GM23248 (cell line): Measurements from ENCODE around the gene KAT2A. TPM values are rescaled to one million over a fixed set of nuclear protein-coding genes. Genes with fewer than 3 reads are reported as not detected.

Experiments
- DNase-seq: peaks from one replicate; pipeline ENCODE4 v3.0.0-alpha.2; 2015
- H2AFZ ChIP-seq: fragments of 200-600 bp; sonication (generic); 2 replicates; pipeline ENCODE4 v1.6.1; 2016; ENCODE audit warnings: antibody characterized with exemption
- H3F3A ChIP-seq: fragments of 200-600 bp; sonication (generic); 2 replicates; pipeline ENCODE4 v1.6.1; 2016; ENCODE audit warnings: mild to moderate bottlenecking, antibody characterized with exemption, mixed run types; ENCODE audit not compliant: insufficient read depth
- H3K27ac ChIP-seq: fragments of 200-600 bp; sonication (generic); 2 replicates; pipeline ENCODE4 v1.5.1; 2016; ENCODE audit warnings: mild to moderate bottlenecking
- H3K27me3 ChIP-seq: fragments of 200-600 bp; sonication (generic); replicated peaks from 2 replicates; pipeline ENCODE4 v1.6.1; 2016; ENCODE audit warnings: mild to moderate bottlenecking; ENCODE audit not compliant: insufficient read depth
- H3K36me3 ChIP-seq: fragments of 200-600 bp; sonication (generic); 2 replicates; pipeline ENCODE4 v1.6.1; 2016; ENCODE audit warnings: low read depth, mild to moderate bottlenecking
- H3K4me1 ChIP-seq: fragments of 200-600 bp; sonication (generic); 2 replicates; pipeline ENCODE4 v1.6.1; 2016; ENCODE audit warnings: mild to moderate bottlenecking; ENCODE audit not compliant: insufficient read depth
- H3K4me2 ChIP-seq: fragments of 200-600 bp; sonication (generic); one replicate; pipeline ENCODE4 v1.6.1; 2016; ENCODE audit warnings: mild to moderate bottlenecking; ENCODE audit not compliant: unreplicated experiment
- H3K4me3 ChIP-seq: fragments of 200-600 bp; sonication (generic); 2 replicates; pipeline ENCODE4 v1.5.1; 2016; ENCODE audit warnings: mild to moderate bottlenecking
- H3K79me2 ChIP-seq: fragments of 200-600 bp; sonication (generic); 2 replicates; pipeline ENCODE4 v1.6.1; 2016; ENCODE audit warnings: mild to moderate bottlenecking; ENCODE audit not compliant: insufficient read depth
- H3K9ac ChIP-seq: fragments of 200-600 bp; sonication (generic); 2 replicates; pipeline ENCODE4 v1.6.1; 2016; ENCODE audit warnings: mild to moderate bottlenecking
- H3K9me2 ChIP-seq: fragments of 200-600 bp; sonication (generic); 2 replicates; pipeline ENCODE4 v1.6.1; 2016; ENCODE audit warnings: mixed run types, mild to moderate bottlenecking, moderate library complexity; ENCODE audit not compliant: insufficient read depth
- H3K9me3 ChIP-seq: fragments of 200-600 bp; sonication (generic); one replicate; pipeline ENCODE4 v1.6.1; 2017; ENCODE audit warnings: low read depth
- H4K20me1 ChIP-seq: fragments of 200-600 bp; sonication (generic); 2 replicates; pipeline ENCODE4 v1.6.0; 2016; ENCODE audit not compliant: insufficient read depth
- EZH2 ChIP-seq: fragments of 200-600 bp; sonication (generic); IDR thresholded peaks from 2 replicates; pipeline ENCODE4 v1.6.1; 2018; ENCODE audit warnings: antibody characterized with exemption, mild to moderate bottlenecking; ENCODE audit not compliant: insufficient read depth, poor library complexity, severe bottlenecking
- EZH2phosphoT487 ChIP-seq: fragments of 200-600 bp; sonication (generic); IDR thresholded peaks from 2 replicates; pipeline ENCODE4 v1.6.1; 2018; ENCODE audit warnings: antibody characterized with exemption, moderate library complexity, mild to moderate bottlenecking, low read depth; ENCODE audit not compliant: insufficient read depth
- WGBS, 2 experiments: methylation state at CpG; one replicate each; pipeline ENCODE4 v1.1.6; 2015 to 2017; ENCODE audit warnings: low lambda C conversion rate in 2 of 2, low coverage in 1 of 2; ENCODE audit errors: missing lambda C conversion rate in 2 of 2; 5-methylcytosine and 5-hydroxymethylcytosine counted together
- in situ Hi-C: fragments of 300-500 bp; cut with MboI; formaldehyde crosslinking; loops from 2 replicates; pipeline ENCODE4 v1.15.0; 2020
- polyA plus RNA-seq: library from polyadenylated mRNA; unstranded; fragments of >200 nt; fragmentation: Nextera tagmentation; extraction: Ambion mirVana; gene quantifications from 2 replicates; pipeline ENCODE4 v1.2.1, GENCODE V29; 2016
- total RNA-seq: library from RNA; depleted of rRNA; stranded (reverse); fragments of >200 nt; shearing (Covaris generic); gene quantifications from 2 replicates; pipeline ENCODE4 v1.2.3, GENCODE V29; 2014

Gene KAT2A
- total and polyA plus RNA-seq, 2 experiments from 2014 or later = 7.2 to 13.9 TPM

DNA sequence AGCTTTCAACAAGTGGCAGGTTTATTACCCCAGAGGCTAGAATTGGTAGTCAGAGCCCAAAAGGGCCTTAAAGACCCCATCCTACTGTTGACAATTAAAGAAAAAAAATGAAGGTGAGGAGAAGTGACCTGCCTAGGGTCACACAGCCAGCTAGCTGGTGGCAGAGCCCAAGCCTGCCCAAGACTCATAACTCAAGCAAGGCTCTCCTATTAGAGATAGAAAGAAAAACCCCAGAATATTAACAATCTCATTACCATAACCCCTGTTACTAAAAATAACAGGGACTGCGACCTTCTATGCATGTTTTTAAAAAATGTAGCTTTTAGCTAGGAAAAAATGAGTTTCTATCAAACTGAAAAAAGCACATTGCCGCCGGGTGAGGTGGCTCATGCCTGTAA, 15.5 kb upstream of the KAT2A start:
- in situ Hi-C loops = no loop called here
- no peaks in the 10 kb centered on the region for H3K9me3 ChIP-seq

DNA sequence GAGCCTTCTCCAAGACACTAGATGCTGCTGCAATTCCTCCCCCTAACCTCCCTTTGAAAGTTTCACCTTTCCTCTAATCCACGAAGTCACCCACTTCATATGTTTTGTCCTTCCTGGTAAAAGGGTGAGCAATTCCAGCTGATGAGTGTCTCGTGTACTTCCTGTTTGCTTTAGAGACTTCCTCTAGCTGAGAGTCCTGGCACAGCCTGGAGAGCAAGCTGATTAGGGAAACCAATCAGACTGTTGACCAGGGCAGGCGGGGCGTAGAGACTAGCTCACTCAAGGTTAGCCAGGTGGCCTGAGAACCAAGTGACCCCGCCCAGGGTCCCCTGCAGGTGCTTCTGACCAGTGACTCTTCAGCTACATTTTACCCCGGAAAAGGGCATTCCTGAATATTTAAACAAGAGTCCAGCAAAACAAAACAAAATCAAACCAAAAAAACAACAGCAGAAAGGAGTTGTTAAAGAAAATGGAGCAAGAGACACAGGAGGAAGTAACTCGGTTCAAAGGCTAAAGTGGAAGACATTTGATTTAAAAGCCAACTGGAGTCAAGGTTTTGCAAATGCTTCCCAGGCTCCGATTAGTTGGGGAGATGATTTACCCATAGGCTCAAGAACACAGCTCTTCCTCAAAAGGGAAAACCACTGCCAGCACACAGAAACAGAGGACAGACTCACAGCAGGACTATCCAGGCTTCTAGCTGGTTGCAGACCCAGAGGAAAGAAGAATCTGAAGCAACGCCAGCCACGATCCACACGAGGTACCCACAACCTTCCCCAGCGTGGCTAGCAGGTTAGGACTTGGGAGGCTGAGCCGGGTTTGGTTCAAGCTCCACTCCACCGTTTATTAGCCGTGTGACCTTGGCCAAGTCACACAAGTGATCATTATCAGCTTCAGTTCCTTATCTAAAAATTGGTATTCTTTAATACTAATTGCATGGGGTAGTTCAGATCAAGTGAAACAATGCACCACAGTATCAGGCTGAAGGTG, 14.8 kb upstream of the KAT2A start:
- H3K36me3 ChIP-seq = 0 out of 2 replicates have a peak, but pooled peaks cover 3% of the 10 kb centered on the region
- no peak overlapping the region for H2AFZ ChIP-seq
- peaks cover 14% of the 10 kb centered on the region; the same call in 1 of the 2 replicates for H4K20me1 ChIP-seq
- peaks cover 44% of the 10 kb centered on the region for H3K4me1 ChIP-seq
- H3F3A ChIP-seq = peaks cover 46% of the 10 kb centered on the region
- in situ Hi-C loops = no loop called here
- 78 to 80% methylated on average over 15 of the region's 15 CpGs for WGBS, 2 experiments
- H3K4me2 ChIP-seq = peak overlapping the region; percentile 12
- TF ChIP-seq EZH2 (no peak), EZH2phosphoT487 (no peak)
- peak overlapping the region; percentile 33; the same call in 1 of the 2 replicates for H3K27ac ChIP-seq
- no peaks in the 10 kb centered on the region for H3K9me2 ChIP-seq
- no peak overlapping the region for H3K9ac ChIP-seq
- peak; percentile 69 for DNase-seq
- H3K4me3 ChIP-seq = no peak overlapping the region
- H3K9me3 ChIP-seq = no peaks in the 10 kb centered on the region
- peaks cover 98% of the 10 kb centered on the region for H3K79me2 ChIP-seq
- no peaks in the 10 kb centered on the region for H3K27me3 ChIP-seq

More for the DNA sequence above, 15.5 kb upstream of the KAT2A start:
- Histone ChIP-seq H3K4me2 (no peak overlapping the region), H3K27me3 (no peaks in the 10 kb centered on the region), H3K36me3 (0 out of 2 replicates have a peak, but pooled peaks cover 3% of the 10 kb centered on the region), H3K79me2 (peaks cover 98% of the 10 kb centered on the region), H3F3A (peaks cover 46% of the 10 kb centered on the region), H2AFZ (no peak overlapping the region), H4K20me1 (peaks cover 9% of the 10 kb centered on the region; the same call in 1 of the 2 replicates), H3K27ac (no peak overlapping the region), H3K9me2 (no peaks in the 10 kb centered on the region), H3K9ac (no peak overlapping the region), H3K4me1 (peaks cover 46% of the 10 kb centered on the region), H3K4me3 (no peak overlapping the region)
- no peak for DNase-seq
- WGBS, 2 experiments = 89 to 93% methylated on average over 3 of the region's 3 CpGs
- TF ChIP-seq EZH2phosphoT487 = no peak
- no peak for TF ChIP-seq EZH2

DNA sequence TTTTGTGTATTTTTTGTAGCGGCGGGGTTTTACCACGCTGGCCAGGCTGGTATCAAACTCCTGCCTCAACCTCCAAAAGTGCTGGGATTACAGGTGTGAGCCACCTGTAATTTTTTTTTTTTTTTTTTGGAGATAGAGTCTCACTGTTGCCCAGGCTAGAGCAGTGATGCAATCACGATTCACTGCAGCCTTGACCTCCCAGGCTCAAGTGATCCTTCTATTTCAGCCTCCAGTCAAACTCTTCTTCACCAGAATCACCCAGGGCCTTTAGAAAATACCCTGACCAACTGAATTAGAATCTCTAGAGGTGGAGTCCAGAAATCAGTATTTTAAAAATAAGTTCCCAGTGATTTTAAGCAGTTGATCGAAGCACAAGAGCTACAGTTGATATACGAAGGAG, 14.0 kb upstream of the KAT2A start:
- Histone ChIP-seq H3K4me3 (no peak overlapping the region), H3K9me3 (no peaks in the 10 kb centered on the region), H2AFZ (no peak overlapping the region), H3K4me1 (peaks cover 40% of the 10 kb centered on the region), H3K9me2 (no peaks in the 10 kb centered on the region), H3K27me3 (no peaks in the 10 kb centered on the region), H3F3A (peaks cover 45% of the 10 kb centered on the region), H3K79me2 (peaks cover 99% of the 10 kb centered on the region), H3K9ac (no peak overlapping the region), H3K4me2 (peak overlapping the region; percentile 12), H3K36me3 (0 out of 2 replicates have a peak, but pooled peaks cover 3% of the 10 kb centered on the region), H4K20me1 (peaks cover 10% of the 10 kb centered on the region; the same call in 1 of the 2 replicates), H3K27ac (peak overlapping the region; percentile 31; the same call in 1 of the 2 replicates)
- no peak for DNase-seq
- WGBS, 2 experiments = 96 to 97% methylated on average over 6 of the region's 6 CpGs
- TF ChIP-seq EZH2phosphoT487 (no peak), EZH2 (no peak)
- in situ Hi-C loops = no loop called here

DNA sequence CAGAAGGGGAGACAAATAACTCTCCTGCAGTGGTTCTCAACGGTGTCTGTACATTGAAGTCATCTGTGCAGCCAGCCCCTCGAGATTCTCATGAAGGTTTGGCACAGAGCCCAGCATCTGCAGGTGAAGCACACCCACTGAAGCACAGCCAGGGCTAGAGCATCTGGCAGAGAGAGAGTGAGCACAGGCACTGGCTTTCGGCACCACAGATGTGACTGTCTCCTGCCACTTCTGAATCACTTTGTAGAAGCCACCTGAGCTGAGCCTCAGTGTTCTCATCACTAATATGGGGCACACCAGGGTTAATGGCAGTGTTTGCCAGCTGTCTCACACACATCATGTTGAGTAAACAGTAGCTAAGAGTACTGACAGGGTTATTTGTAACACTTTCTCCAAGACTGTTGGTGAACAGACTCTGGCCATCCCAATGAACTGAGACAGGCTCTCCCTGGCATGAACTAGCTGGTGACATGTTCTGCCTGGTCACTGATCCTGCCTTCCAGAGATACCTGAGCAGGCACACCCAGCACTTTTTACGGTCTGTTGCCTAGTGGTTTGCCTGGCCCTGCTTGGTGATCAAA, 12.4 kb upstream of the KAT2A start:
- H3K79me2 ChIP-seq = peaks cover 99% of the 10 kb centered on the region
- DNase-seq = peak; percentile 15
- peak overlapping the region; percentile 75 for H3K27ac ChIP-seq
- no peaks in the 10 kb centered on the region for H3K9me2 ChIP-seq
- H3K4me2 ChIP-seq = peak overlapping the region; percentile 52
- in situ Hi-C loops = no loop called here
- H3K9ac ChIP-seq = no peak overlapping the region
- 24 to 26% methylated on average over 4 of the region's 4 CpGs for WGBS, 2 experiments
- peaks cover 8% of the 10 kb centered on the region; the same call in 1 of the 2 replicates for H3K36me3 ChIP-seq
- H4K20me1 ChIP-seq = peaks cover 5% of the 10 kb centered on the region; the same call in 1 of the 2 replicates
- no peak overlapping the region for H3K4me3 ChIP-seq
- no peaks in the 10 kb centered on the region for H3K27me3 ChIP-seq
- H3K9me3 ChIP-seq = no peaks in the 10 kb centered on the region
- H2AFZ ChIP-seq = no peak overlapping the region
- H3K4me1 ChIP-seq = peaks cover 40% of the 10 kb centered on the region
- H3F3A ChIP-seq = peaks cover 41% of the 10 kb centered on the region
- no peak for TF ChIP-seq EZH2
- no peak for TF ChIP-seq EZH2phosphoT487
